Testis (tissue), 2 donors: Measurements from ENCODE around the gene LRRTM4.

Source experiments
- POLR2A ChIP-seq: fragments of 450-650 bp; IDR thresholded peaks from one replicate; pipeline ENCODE4 v1.6.1; 2017; ENCODE audit warnings: antibody characterized with exemption, mild to moderate bottlenecking, moderate library complexity
- TF ChIP-seq, protein P1 (sequence below), 3 experiments: fragments of 450-650 bp in 2 of 3; fragments of 200-600 bp in 1 of 3; sonication (generic) in 1 of 3; IDR thresholded peaks; one replicate each; pipeline ENCODE4 v1.5.1; 2016 to 2019; ENCODE audit warnings: antibody characterized with exemption in 3 of 3, mild to moderate bottlenecking in 2 of 3, moderate library complexity in 1 of 3

DNA sequence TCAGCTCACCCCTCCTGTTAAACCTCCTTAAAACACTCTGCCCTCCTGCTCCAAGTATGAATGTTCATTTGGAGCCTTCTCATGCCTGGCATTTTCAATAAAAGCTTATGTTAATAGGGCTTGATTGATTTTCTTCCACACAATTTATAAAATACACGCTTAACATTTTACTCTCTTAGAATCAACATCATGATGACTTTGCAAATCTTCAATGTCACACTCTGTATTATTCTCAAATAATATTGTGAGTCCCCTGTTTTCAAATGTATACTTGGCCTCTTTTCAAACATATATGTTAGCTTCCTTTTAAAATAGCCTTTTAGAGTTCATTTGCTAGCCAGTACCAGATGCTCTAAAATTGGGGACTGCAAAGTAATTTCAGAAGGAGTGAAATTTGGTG lies 520.3 kb downstream of the LRRTM4 start:
- TF ChIP-seq, protein P1, sequence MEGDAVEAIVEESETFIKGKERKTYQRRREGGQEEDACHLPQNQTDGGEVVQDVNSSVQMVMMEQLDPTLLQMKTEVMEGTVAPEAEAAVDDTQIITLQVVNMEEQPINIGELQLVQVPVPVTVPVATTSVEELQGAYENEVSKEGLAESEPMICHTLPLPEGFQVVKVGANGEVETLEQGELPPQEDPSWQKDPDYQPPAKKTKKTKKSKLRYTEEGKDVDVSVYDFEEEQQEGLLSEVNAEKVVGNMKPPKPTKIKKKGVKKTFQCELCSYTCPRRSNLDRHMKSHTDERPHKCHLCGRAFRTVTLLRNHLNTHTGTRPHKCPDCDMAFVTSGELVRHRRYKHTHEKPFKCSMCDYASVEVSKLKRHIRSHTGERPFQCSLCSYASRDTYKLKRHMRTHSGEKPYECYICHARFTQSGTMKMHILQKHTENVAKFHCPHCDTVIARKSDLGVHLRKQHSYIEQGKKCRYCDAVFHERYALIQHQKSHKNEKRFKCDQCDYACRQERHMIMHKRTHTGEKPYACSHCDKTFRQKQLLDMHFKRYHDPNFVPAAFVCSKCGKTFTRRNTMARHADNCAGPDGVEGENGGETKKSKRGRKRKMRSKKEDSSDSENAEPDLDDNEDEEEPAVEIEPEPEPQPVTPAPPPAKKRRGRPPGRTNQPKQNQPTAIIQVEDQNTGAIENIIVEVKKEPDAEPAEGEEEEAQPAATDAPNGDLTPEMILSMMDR (IDR thresholded peaks at IDR 0.05) = no peak
- TF ChIP-seq POLR2A = no peak
